H1 (cell line): ENCODE results near the gene TBX15. TPM values are rescaled to one million over a fixed set of nuclear protein-coding genes. Genes with fewer than 3 reads are reported as not detected.

Experiments used
- CHD7 ChIP-seq: fragments of 300-600 bp; sonication (generic); IDR thresholded peaks from 2 replicates; pipeline ENCODE4 v1.7.1; 2012; ENCODE audit warnings: low read length, moderate library complexity, mild to moderate bottlenecking, inconsistent platforms; ENCODE audit not compliant: insufficient replicate concordance
- CTBP2 ChIP-seq: IDR thresholded peaks from 2 replicates; pipeline ENCODE4 v1.7.0; 2011; ENCODE audit warnings: borderline replicate concordance, mild to moderate bottlenecking, moderate library complexity, mixed read lengths, low read length; ENCODE audit not compliant: insufficient read depth, insufficient read length
- E2F6 ChIP-seq: IDR thresholded peaks from 2 replicates; pipeline ENCODE4 v1.6.1; 2012; ENCODE audit warnings: inconsistent platforms
- JUN ChIP-seq: IDR thresholded peaks from 2 replicates; pipeline ENCODE4 v1.6.1; 2011; ENCODE audit warnings: low read depth, mild to moderate bottlenecking, improper control_type of control experiment, low read length
- KDM1A ChIP-seq: fragments of 200-600, 300-600 bp; sonication (generic); IDR thresholded peaks from 2 replicates; pipeline ENCODE4 v1.7.1; 2016; ENCODE audit warnings: mild to moderate bottlenecking, low read length, borderline replicate concordance
- MAX ChIP-seq: IDR thresholded peaks from 2 replicates; pipeline ENCODE4 v1.6.1; 2012; ENCODE audit warnings: inconsistent platforms
- SAP30 ChIP-seq: fragments of 300-600 bp; sonication (generic); IDR thresholded peaks from 2 replicates; pipeline ENCODE4 v1.7.1; 2012; ENCODE audit warnings: low read length, moderate library complexity, mild to moderate bottlenecking, inconsistent platforms; ENCODE audit not compliant: insufficient read depth, insufficient replicate concordance
- SP4 ChIP-seq: IDR thresholded peaks from 2 replicates; pipeline ENCODE4 v1.6.1; 2012; ENCODE audit warnings: low read length, inconsistent platforms
- SRF ChIP-seq: IDR thresholded peaks from 2 replicates; pipeline ENCODE4 v1.6.1; 2011; ENCODE audit warnings: mild to moderate bottlenecking, low read depth, low read length, moderate library complexity
- polyA plus RNA-seq, 7 experiments: library from polyadenylated mRNA; depleted of rRNA in 3 of 7; stranded (reverse) in 5 of 7; unstranded in 2 of 7; fragments of >200 nt in 5 of 7; fragments of 200-250 nt in 2 of 7; gene quantifications; 1 replicate in 5 of 7; 2 replicates in 1 of 7; 4 replicates in 1 of 7; pipeline versions ENCODE4 v1.2.1 to v1.2.3, GENCODE V29; 2011 to 2013; ENCODE audit warnings: missing spikeins in 2 of 7, mixed read lengths in 2 of 7
- total RNA-seq: library from RNA; stranded (reverse); fragmentation: NEBNext Ultra II Directional; extraction: Animal tissue kit (Norgen Biotek cat#: 25700); gene quantifications from 2 replicates; pipeline ENCODE4 v1.2.1, GENCODE V29; 2021

The TBX15 gene
- total and polyA plus RNA-seq, 2 of the 8 experiments (the other 6 are each of a cell fraction or from before 2014, with no cell fraction given): 0.14 to 0.24 TPM

GRCh38 chr1:118999348-119000071, 11.4 kb upstream of the TBX15 start (continued):
- no peak for TF ChIP-seq CHD7
- no peak for TF ChIP-seq MAX
- no peak for TF ChIP-seq KDM1A
- peak; percentile 83 for TF ChIP-seq CTBP2
- no peak for TF ChIP-seq SP4
- no peak for TF ChIP-seq SRF
- TF ChIP-seq JUN: no peak
- TF ChIP-seq SAP30: no peak
- TF ChIP-seq E2F6: no peak
